ENCODE data around the gene PDCD4. TPM values are rescaled to one million over a fixed set of nuclear protein-coding genes. Genes with fewer than 3 reads are reported as not detected.

Gene PDCD4
- total and polyA plus RNA-seq, 2 of the 13 experiments (the other 11 are each of a cell fraction or from before 2014, with no cell fraction given): 22.8 to 56.2 TPM

DNA sequence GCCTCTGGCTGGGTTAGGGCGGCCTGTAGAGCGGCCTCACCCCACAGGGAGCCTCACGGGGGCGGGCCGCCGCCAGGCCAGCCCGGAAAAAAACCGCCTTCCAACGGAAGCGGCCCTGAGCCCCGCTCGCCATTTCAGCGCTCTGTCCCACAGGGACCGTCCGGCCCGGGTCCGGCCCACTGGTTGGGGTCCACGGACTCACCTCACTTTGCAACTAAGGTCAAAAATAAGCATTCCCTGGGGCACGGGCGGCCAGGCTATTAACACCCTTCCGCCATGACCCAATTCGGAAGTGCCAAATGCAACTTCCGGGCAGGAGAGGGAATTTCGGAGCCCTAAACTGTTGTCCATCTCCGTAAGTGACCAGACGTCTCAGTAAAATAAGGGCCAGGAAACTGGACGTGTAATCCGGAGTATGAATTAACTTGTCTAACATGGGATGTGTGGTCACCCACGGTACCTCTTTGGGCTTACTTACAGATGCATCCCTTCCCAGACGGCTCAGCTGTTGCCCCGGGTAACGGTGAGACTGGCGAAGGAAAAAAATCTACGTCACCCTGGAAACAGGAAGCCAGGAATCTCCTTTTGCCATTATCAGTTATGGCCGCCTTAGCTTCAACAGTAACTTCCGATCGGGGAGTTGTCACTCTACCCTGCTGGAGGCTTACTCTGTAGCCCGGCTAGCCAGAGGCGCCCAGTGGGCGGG is 47.1 kb downstream of the PDCD4 start, which contains the start of gene BBIP1 (continued):
- TF ChIP-seq, protein P1, sequence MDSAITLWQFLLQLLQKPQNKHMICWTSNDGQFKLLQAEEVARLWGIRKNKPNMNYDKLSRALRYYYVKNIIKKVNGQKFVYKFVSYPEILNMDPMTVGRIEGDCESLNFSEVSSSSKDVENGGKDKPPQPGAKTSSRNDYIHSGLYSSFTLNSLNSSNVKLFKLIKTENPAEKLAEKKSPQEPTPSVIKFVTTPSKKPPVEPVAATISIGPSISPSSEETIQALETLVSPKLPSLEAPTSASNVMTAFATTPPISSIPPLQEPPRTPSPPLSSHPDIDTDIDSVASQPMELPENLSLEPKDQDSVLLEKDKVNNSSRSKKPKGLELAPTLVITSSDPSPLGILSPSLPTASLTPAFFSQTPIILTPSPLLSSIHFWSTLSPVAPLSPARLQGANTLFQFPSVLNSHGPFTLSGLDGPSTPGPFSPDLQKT (CRISPR knock-in tag; IDR thresholded peaks at IDR 0.05; ENCODE audit: borderline replicate concordance): no peak
- TF ChIP-seq ZNF546 (CRISPR knock-in tag; conservative IDR thresholded peaks at IDR 0.05): no peak; the same call in none of the 2 replicates
- TF ChIP-seq IRX3 (CRISPR knock-in tag; IDR thresholded peaks at IDR 0.05; ENCODE audit: borderline replicate concordance, low read depth): no peak
- no peak for TF ChIP-seq ZNF780A (CRISPR knock-in tag; IDR thresholded peaks at IDR 0.05)
- TF ChIP-seq, protein P2, sequence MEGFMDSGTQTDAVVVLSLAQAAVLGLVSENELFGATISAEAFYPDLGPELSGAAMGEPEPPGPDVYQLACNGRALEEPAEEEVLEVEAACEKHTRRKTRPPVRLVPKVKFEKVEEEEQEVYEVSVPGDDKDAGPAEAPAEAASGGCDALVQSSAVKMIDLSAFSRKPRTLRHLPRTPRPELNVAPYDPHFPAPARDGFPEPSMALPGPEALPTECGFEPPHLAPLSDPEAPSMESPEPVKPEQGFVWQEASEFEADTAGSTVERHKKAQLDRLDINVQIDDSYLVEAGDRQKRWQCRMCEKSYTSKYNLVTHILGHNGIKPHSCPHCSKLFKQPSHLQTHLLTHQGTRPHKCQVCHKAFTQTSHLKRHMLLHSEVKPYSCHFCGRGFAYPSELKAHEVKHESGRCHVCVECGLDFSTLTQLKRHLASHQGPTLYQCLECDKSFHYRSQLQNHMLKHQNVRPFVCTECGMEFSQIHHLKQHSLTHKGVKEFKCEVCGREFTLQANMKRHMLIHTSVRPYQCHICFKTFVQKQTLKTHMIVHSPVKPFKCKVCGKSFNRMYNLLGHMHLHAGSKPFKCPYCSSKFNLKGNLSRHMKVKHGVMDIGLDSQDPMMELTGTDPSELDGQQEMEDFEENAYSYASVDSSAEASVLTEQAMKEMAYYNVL (CRISPR knock-in tag; IDR thresholded peaks at IDR 0.05; ENCODE audit: borderline replicate concordance): peak; percentile 56; the same call in 1 of the 2 replicates
- TF ChIP-seq ZNF747 (CRISPR knock-in tag; IDR thresholded peaks at IDR 0.05; ENCODE audit: borderline replicate concordance): peak; percentile 70; the same call in 1 of the 2 replicates
- no peak for TF ChIP-seq ZNF30 (CRISPR knock-in tag; IDR thresholded peaks at IDR 0.05)
- TF ChIP-seq, protein P3, sequence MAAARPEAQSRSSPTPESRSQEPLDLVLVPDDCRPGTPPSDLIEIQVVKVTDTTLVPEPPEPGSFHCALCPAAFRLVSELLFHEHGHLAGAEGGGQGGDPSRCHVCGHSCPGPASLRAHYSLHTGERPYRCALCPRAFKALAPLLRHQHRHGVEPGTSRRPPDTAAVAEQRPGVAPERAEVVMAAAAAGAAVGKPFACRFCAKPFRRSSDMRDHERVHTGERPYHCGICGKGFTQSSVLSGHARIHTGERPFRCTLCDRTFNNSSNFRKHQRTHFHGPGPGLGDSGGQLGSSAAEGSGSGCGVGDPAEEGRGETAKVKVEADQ (CRISPR knock-in tag; IDR thresholded peaks at IDR 0.05; ENCODE audit: borderline replicate concordance): peak; percentile 32; the same call in 1 of the 2 replicates
- TF ChIP-seq, protein P4, sequence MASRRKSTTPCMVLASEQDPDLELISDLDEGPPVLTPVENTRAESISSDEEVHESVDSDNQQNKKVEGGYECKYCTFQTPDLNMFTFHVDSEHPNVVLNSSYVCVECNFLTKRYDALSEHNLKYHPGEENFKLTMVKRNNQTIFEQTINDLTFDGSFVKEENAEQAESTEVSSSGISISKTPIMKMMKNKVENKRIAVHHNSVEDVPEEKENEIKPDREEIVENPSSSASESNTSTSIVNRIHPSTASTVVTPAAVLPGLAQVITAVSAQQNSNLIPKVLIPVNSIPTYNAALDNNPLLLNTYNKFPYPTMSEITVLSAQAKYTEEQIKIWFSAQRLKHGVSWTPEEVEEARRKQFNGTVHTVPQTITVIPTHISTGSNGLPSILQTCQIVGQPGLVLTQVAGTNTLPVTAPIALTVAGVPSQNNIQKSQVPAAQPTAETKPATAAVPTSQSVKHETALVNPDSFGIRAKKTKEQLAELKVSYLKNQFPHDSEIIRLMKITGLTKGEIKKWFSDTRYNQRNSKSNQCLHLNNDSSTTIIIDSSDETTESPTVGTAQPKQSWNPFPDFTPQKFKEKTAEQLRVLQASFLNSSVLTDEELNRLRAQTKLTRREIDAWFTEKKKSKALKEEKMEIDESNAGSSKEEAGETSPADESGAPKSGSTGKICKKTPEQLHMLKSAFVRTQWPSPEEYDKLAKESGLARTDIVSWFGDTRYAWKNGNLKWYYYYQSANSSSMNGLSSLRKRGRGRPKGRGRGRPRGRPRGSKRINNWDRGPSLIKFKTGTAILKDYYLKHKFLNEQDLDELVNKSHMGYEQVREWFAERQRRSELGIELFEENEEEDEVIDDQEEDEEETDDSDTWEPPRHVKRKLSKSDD (CRISPR knock-in tag; IDR thresholded peaks at IDR 0.05; ENCODE audit: low read depth): no peak
- TF ChIP-seq, protein P5, sequence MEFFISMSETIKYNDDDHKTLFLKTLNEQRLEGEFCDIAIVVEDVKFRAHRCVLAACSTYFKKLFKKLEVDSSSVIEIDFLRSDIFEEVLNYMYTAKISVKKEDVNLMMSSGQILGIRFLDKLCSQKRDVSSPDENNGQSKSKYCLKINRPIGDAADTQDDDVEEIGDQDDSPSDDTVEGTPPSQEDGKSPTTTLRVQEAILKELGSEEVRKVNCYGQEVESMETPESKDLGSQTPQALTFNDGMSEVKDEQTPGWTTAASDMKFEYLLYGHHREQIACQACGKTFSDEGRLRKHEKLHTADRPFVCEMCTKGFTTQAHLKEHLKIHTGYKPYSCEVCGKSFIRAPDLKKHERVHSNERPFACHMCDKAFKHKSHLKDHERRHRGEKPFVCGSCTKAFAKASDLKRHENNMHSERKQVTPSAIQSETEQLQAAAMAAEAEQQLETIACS (CRISPR knock-in tag; IDR thresholded peaks at IDR 0.05): peak; percentile 42; the same call in 1 of the 2 replicates
- TF ChIP-seq, protein P6, sequence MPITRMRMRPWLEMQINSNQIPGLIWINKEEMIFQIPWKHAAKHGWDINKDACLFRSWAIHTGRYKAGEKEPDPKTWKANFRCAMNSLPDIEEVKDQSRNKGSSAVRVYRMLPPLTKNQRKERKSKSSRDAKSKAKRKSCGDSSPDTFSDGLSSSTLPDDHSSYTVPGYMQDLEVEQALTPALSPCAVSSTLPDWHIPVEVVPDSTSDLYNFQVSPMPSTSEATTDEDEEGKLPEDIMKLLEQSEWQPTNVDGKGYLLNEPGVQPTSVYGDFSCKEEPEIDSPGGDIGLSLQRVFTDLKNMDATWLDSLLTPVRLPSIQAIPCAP (CRISPR knock-in tag; IDR thresholded peaks at IDR 0.05; ENCODE audit: low read depth): no peak
- no peak for TF ChIP-seq MAFF (IDR thresholded peaks at IDR 0.05; ENCODE audit: low read depth, low read length)
- TF ChIP-seq U2AF1 (optimal IDR thresholded peaks at IDR 0.05; ENCODE audit: low read depth, low read length): no peak
- TF ChIP-seq ZNF10 (CRISPR knock-in tag; IDR thresholded peaks at IDR 0.05; ENCODE audit: borderline replicate concordance, low read depth): no peak
- TF ChIP-seq ZNF549 (CRISPR knock-in tag; IDR thresholded peaks at IDR 0.05): no peak
- TF ChIP-seq ZNF567 (CRISPR knock-in tag; IDR thresholded peaks at IDR 0.05; ENCODE audit: borderline replicate concordance): peak; percentile 71; the same call in 1 of the 2 replicates
- no peak for TF ChIP-seq PAX8 (CRISPR knock-in tag; IDR thresholded peaks at IDR 0.05; ENCODE audit: borderline replicate concordance)
- 0 out of 2 replicates have a peak, but pooled peaks have one; percentile 16 for TF ChIP-seq ZSCAN9 (CRISPR knock-in tag; IDR thresholded peaks at IDR 0.05; ENCODE audit: borderline replicate concordance)
- TF ChIP-seq KDM4B (CRISPR knock-in tag; IDR thresholded peaks at IDR 0.05): no peak; the same call in 1 of the 2 replicates
- TF ChIP-seq JUN (CRISPR knock-in tag; IDR thresholded peaks at IDR 0.05): no peak
